Sigmoid colon (tissue), 7 donors: ENCODE measurements around the gene OR6N2. TPM values are rescaled to one million over a fixed set of nuclear protein-coding genes. Genes with fewer than 3 reads are reported as not detected.

Experiments
- DNase-seq: peaks from one replicate; pipeline ENCODE4 v3.0.0-alpha.2; 2019
- H3K27ac ChIP-seq, 4 donors: fragments of 200-600 bp; sonication (generic); one replicate each; pipeline ENCODE4 v1.5.1; 2016 to 2019; ENCODE audit warnings: mild to moderate bottlenecking in 1 of 4
- H3K27me3 ChIP-seq, 3 donors: fragments of 200-600 bp; sonication (generic); one replicate each; pipeline ENCODE4 v1.5.1; 2019; ENCODE audit warnings: mild to moderate bottlenecking in 1 of 3
- H3K36me3 ChIP-seq, 4 donors: fragments of 200-600 bp; sonication (generic); one replicate each; pipeline ENCODE4 v1.5.1; 2016 to 2019
- H3K4me1 ChIP-seq, 4 donors: fragments of 200-600 bp; sonication (generic); one replicate each; pipeline ENCODE4 v1.5.1; 2017 to 2019
- H3K4me3 ChIP-seq, 4 donors: fragments of 200-600 bp; sonication (generic); one replicate each; pipeline ENCODE4 v1.5.1; 2017 to 2019; ENCODE audit warnings: mild to moderate bottlenecking in 2 of 4, moderate library complexity in 1 of 4
- H3K9me3 ChIP-seq, 4 donors: fragments of 200-600 bp in 3 of 4; sonication (generic) in 3 of 4; one replicate each; pipeline versions ENCODE4 v1.5.1 to v1.6.1; 2013 to 2019
- CTCF ChIP-seq, 4 experiments: fragments of 450-650 bp in 3 of 4; fragments of 200-600 bp in 1 of 4; IDR thresholded peaks; one replicate each; pipeline ENCODE4 v1.5.1; 2016 to 2019; ENCODE audit warnings: antibody characterized with exemption in 4 of 4, mild to moderate bottlenecking in 3 of 4, moderate library complexity in 2 of 4
- EP300 ChIP-seq, 4 donors: sonication (generic); formaldehyde crosslinking; IDR thresholded peaks; one replicate each; pipeline ENCODE4 v1.6.1; 2017; ENCODE audit warnings: antibody characterized with exemption in 4 of 4
- POLR2A ChIP-seq, 2 donors: fragments of 450-650 bp; IDR thresholded peaks; one replicate each; pipeline ENCODE4 v1.6.1; 2016; ENCODE audit warnings: antibody characterized with exemption in 2 of 2, mild to moderate bottlenecking in 2 of 2, moderate library complexity in 2 of 2
- POLR2AphosphoS5 ChIP-seq, 4 donors: sonication (generic); formaldehyde crosslinking; IDR thresholded peaks; one replicate each; pipeline ENCODE4 v1.6.1; 2017; ENCODE audit warnings: antibody characterized with exemption in 4 of 4
- WGBS, 2 donors: extraction: QIAGEN DNeasy Blood & Tissue Kit; methylation state at CpG; one replicate each; pipeline ENCODE4 v1.1.7; 2013; 5-methylcytosine and 5-hydroxymethylcytosine counted together
- intact Hi-C: fragments of 100-400 bp; cut with DNase I; formaldehyde crosslinking; loops from one replicate; pipeline ENCODE4 v1.15.1; 2023
- polyA plus RNA-seq, 3 donors: library from polyadenylated mRNA; stranded (reverse); fragments of 200-250 nt; gene quantifications; one replicate each; pipeline ENCODE4 v1.2.3, GENCODE V29; 2013
- small RNA-seq, 3 donors: library from RNA; depleted of rRNA; stranded (forward); fragments of <200 nt; gene quantifications; one replicate each; pipeline ENCODE3, GENCODE V24; 2016
- total RNA-seq, 4 donors: library from RNA; depleted of rRNA; stranded (reverse); fragments of >200 nt; gene quantifications; one replicate each; pipeline ENCODE4 v1.1.0, GENCODE V29; 2016
- donor health status: healthy with polysubstance abuse.
- donor health status: Bipolar disorder and iron deficiency.
- donor health status: healthy.

Gene OR6N2
- total and polyA plus RNA-seq, 7 donors: not detected

- no peaks in the 10 kb centered on the region for H3K9me3 ChIP-seq
- H3K36me3 ChIP-seq: no peaks in the 10 kb centered on the region
- no peaks in the 10 kb centered on the region for H3K4me1 ChIP-seq
- intact Hi-C loops: no loop called here
- no peak for DNase-seq
- H3K4me3 ChIP-seq: no peak overlapping the region
- TF ChIP-seq EP300 (IDR thresholded peaks at IDR 0.05) (no peak), POLR2AphosphoS5 (IDR thresholded peaks at IDR 0.05) (no peak), CTCF (IDR thresholded peaks at IDR 0.05) (no peak), POLR2A (IDR thresholded peaks at IDR 0.05) (no peak)
- 96% methylated on average over 5 of the region's 5 CpGs for WGBS, 2 donors
- H3K27ac ChIP-seq: no peak overlapping the region
- H3K27me3 ChIP-seq: no peaks in the 10 kb centered on the region
Observed at GRCh38 chr1:158724442-158724841, 56.6 kb downstream of the OR6N2 start.

Small RNA genes lying within 50 kb of the gene (small RNA-seq; reads per million reads assigned to genes)
- gene OR2AQ1P: 0 reads per million in 3 donors

Other genes starting within 250 kb of the OR6N2 start
- not detected for gene OR6Y1, start 226.8 kb downstream of the OR6N2 start, total RNA-seq
- gene OR6Y1, start 226.8 kb downstream of the OR6N2 start, polyA plus RNA-seq: not detected
- gene OR6P1, start 210.6 kb downstream of the OR6N2 start, total RNA-seq: not detected
- gene OR6P1, start 210.6 kb downstream of the OR6N2 start, polyA plus RNA-seq: not detected
- gene OR10X1, start 201.3 kb downstream of the OR6N2 start, total RNA-seq: not detected
- not detected for gene OR10X1, start 201.3 kb downstream of the OR6N2 start, polyA plus RNA-seq
- not detected for gene OR10Z1, start 175.9 kb downstream of the OR6N2 start, total RNA-seq
- gene OR10Z1, start 175.9 kb downstream of the OR6N2 start, polyA plus RNA-seq: not detected
- under 1 TPM in 1 of 4 donors, not detected in 3; 0.14 TPM for gene SPTA1, start 94.5 kb downstream of the OR6N2 start, total RNA-seq
- gene SPTA1, start 94.5 kb downstream of the OR6N2 start, polyA plus RNA-seq: under 1 TPM in 1 of 3 donors, not detected in 2; 0.03 TPM
- gene OR6K2, start 80.6 kb downstream of the OR6N2 start, total RNA-seq: not detected
- gene OR6K2, start 80.6 kb downstream of the OR6N2 start, polyA plus RNA-seq: not detected
- gene OR6K3, start 60.5 kb downstream of the OR6N2 start, total RNA-seq: not detected
- not detected for gene OR6K3, start 60.5 kb downstream of the OR6N2 start, polyA plus RNA-seq
- not detected for gene OR6K6, start 26.5 kb downstream of the OR6N2 start, total RNA-seq
- not detected for gene OR6K6, start 26.5 kb downstream of the OR6N2 start, polyA plus RNA-seq
- not detected for gene OR6N1, start 9.0 kb downstream of the OR6N2 start, total RNA-seq
- not detected for gene OR6N1, start 9.0 kb downstream of the OR6N2 start, polyA plus RNA-seq
- gene MNDA, start 50.1 kb upstream of the OR6N2 start, total RNA-seq: 1 to 10 TPM; 1.9 to 7.7 (median 5.3) TPM
- gene MNDA, start 50.1 kb upstream of the OR6N2 start, polyA plus RNA-seq: 1 to 10 TPM; 3.9 to 6.0 (median 4.8) TPM
- gene PYHIN1, start 150.3 kb upstream of the OR6N2 start, total RNA-seq: under 1 TPM; 0.36 to 0.95 (median 0.83) TPM
- 1 to 10 TPM in 1 of 3 donors, not detected in 2; 3.5 TPM for gene PYHIN1, start 150.3 kb upstream of the OR6N2 start, polyA plus RNA-seq
- gene IFI16, start 228.7 kb upstream of the OR6N2 start, total RNA-seq: 10 to 100 TPM; 42.5 to 92.6 (median 60.6) TPM
- 10 to 100 TPM; 20.1 to 78.4 (median 39.0) TPM for gene IFI16, start 228.7 kb upstream of the OR6N2 start, polyA plus RNA-seq